GM12891 (cell line): ENCODE data around the gene CYP4A22. TPM values are rescaled to one million over a fixed set of nuclear protein-coding genes. Genes with fewer than 3 reads are reported as not detected.
"Not testable (repeated sequence)": the region's sequence is repeated elsewhere in the genome, so short reads cannot be mapped to it uniquely, and the experiment has no call there.

ENCODE experiments used
- DNase-seq: peaks from one replicate; pipeline ENCODE4 v3.0.0; 2011; ENCODE audit warnings: low spot score; ENCODE audit not compliant: insufficient read length
- FAIRE-seq: peaks from 2 replicates; lab custom pipeline; 2011; peaks lifted over from hg19 to GRCh38; lab: Jason Lieb, UNC
- PAX5 ChIP-seq: IDR thresholded peaks from 2 replicates; pipeline ENCODE4 v1.6.1; 2011; ENCODE audit warnings: low read length, moderate library complexity, mild to moderate bottlenecking; ENCODE audit not compliant: insufficient read depth, severe bottlenecking
- POLR2A ChIP-seq: IDR thresholded peaks from 2 replicates; pipeline ENCODE4 v1.6.1; 2011; ENCODE audit warnings: low read depth, low read length, control low read depth
- POLR2AphosphoS5 ChIP-seq: IDR thresholded peaks from 2 replicates; pipeline ENCODE4 v1.6.1; 2011; ENCODE audit warnings: low read depth, low read length, control low read depth
- POU2F2 ChIP-seq: IDR thresholded peaks from 2 replicates; pipeline ENCODE4 v1.6.1; 2011; ENCODE audit warnings: low read depth, mild to moderate bottlenecking, control low read depth, low read length, moderate library complexity
- SPI1 ChIP-seq: IDR thresholded peaks from 2 replicates; pipeline ENCODE4 v1.6.1; 2011; ENCODE audit warnings: low read depth, low read length, control low read depth
- TAF1 ChIP-seq: IDR thresholded peaks from 2 replicates; pipeline ENCODE4 v1.6.1; 2011; ENCODE audit warnings: low read depth, low read length, control low read depth
- polyA plus RNA-seq: library from polyadenylated mRNA; unstranded; fragments of >200 nt; gene quantifications from one replicate; pipeline ENCODE4 v1.2.1, GENCODE V29; 2012; ENCODE audit warnings: low read depth, missing spikeins, inconsistent platforms; ENCODE audit not compliant: missing spikeins

CYP4A22 gene
- not detected for polyA plus RNA-seq

- no peak for DNase-seq
- TF ChIP-seq SPI1 (no peak), POLR2AphosphoS5 (no peak), POU2F2 (no peak), TAF1 (no peak), PAX5 (no peak), POLR2A (no peak)
- FAIRE-seq: no peak
These were observed at the start of gene CYP4A22 for GRCh38 chr1:47137198-47137597. TSS of gene CYP4A22 (plus strand) at chr1:47137441. CDS start at chr1:47137486, 45 bp downstream.

- peak; percentile 9 for FAIRE-seq
- DNase-seq: not testable (repeated sequence)
These were observed 47.9 kb upstream of the CYP4A22 start for GRCh38 chr1:47089356-47089755.

GRCh38 chr1:47091476-47091875 is 45.8 kb upstream of the CYP4A22 start:
- peak; percentile 88 for FAIRE-seq
- not testable (repeated sequence) for DNase-seq

DNA sequence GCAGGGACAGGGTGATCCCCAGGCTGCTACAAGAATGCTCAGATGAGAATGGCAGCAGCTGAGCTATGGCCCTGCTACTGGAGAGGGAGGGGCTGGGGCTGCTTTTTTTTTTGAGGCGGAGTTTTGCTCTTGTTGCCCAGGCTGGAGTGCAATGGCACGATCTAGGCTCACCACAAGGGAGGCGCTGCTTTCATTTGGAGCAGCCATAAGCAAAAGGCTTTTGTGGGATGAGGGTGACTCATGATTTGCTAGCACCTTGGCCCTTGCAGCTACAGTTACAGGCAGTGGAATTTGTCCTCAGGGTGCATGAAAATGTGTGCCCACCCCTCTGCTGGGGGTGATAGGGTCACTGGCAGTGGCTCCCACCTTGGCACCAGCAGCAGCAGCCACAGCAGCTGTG is 32.4 kb upstream of the CYP4A22 start:
- DNase-seq (no peak), FAIRE-seq (no peak)
- TF ChIP-seq POLR2A (no peak), TAF1 (no peak), POU2F2 (no peak), POLR2AphosphoS5 (no peak), SPI1 (no peak), PAX5 (no peak)

- no peak for TF ChIP-seq PAX5
- TF ChIP-seq SPI1: no peak
- no peak for TF ChIP-seq TAF1
- TF ChIP-seq POLR2AphosphoS5: no peak
- no peak for TF ChIP-seq POLR2A
- TF ChIP-seq POU2F2: no peak
- no peak for DNase-seq
- FAIRE-seq: no peak
These were observed 30.4 kb upstream of the CYP4A22 start for GRCh38 chr1:47106792-47107191.

GRCh38 chr1:47107851-47108574 is 29.2 kb upstream of the CYP4A22 start:
- peak; percentile 90 for FAIRE-seq
- not testable (repeated sequence) for DNase-seq

- FAIRE-seq, DNase-seq: not testable (repeated sequence)
These were observed 27.8 kb upstream of the CYP4A22 start for GRCh38 chr1:47109482-47109881.

GRCh38 chr1:47113178-47113577 is 24.1 kb upstream of the CYP4A22 start:
- TF ChIP-seq POLR2AphosphoS5 (no peak), PAX5 (no peak), TAF1 (no peak), SPI1 (no peak), POLR2A (no peak), POU2F2 (no peak)
- FAIRE-seq (no peak), DNase-seq (no peak)

DNA sequence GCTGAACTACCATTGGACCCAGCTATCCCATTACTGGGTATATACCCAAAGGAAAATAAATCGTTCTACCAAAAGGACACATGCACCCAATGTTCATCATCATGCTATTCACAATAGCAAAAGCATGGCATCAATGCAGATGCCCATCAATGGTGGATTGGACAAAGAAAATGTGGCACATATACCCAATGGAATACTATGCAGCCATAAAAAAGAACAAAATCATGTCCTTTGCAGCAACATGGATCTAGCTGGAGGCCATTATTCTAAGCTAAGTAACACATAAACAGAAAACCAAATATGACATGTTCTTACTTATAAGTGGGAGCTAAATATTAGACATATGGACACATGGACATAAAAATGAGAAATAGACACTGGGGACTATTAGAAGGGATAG is 16.2 kb upstream of the CYP4A22 start:
- DNase-seq, FAIRE-seq: not testable (repeated sequence)

GRCh38 chr1:47124834-47125233 is 12.4 kb upstream of the CYP4A22 start:
- FAIRE-seq, DNase-seq: not testable (repeated sequence)

GRCh38 chr1:47126997-47127396 is 10.2 kb upstream of the CYP4A22 start:
- not testable (repeated sequence) for DNase-seq, FAIRE-seq

DNA sequence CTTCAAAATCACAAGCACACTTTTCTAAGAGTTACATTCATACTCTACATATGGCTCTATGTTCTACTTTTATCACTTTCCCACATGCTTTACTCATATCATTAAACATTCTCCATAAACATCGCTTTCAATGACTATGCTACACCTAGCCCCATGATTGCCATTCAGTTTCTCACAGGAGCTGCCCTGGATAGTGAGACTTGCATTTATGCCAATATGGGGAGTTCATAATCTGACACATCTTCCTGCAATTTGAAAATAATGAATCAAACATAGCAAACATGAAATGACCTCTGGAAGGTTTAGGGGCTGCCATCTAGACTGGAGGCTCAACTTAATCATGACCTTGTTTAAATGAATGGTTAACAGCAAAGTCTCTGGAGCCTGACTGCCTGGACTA is 9.0 kb upstream of the CYP4A22 start:
- DNase-seq (no peak), FAIRE-seq (no peak)
- no peak for TF ChIP-seq POLR2AphosphoS5

DNA sequence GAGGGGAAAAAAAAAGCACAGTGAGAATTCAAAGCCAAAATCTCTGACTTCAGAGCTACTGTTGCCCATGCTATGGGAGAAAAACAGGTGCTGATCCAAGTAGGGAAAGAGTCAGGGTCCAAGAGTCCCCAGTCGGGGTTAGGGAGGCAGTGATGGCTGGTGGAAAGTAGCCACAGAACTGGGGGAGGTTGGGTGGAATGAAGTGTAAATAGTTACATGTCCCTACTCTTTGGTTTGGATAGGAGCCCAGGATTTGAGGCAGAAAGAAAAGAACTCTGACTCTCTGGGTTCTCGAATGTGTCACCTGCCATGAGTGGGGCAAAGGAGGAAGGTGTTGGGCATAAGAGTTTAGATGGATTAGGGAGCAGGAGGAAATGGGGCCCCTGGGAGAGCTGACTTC is 8.4 kb upstream of the CYP4A22 start:
- DNase-seq, FAIRE-seq: not testable (repeated sequence)

DNA sequence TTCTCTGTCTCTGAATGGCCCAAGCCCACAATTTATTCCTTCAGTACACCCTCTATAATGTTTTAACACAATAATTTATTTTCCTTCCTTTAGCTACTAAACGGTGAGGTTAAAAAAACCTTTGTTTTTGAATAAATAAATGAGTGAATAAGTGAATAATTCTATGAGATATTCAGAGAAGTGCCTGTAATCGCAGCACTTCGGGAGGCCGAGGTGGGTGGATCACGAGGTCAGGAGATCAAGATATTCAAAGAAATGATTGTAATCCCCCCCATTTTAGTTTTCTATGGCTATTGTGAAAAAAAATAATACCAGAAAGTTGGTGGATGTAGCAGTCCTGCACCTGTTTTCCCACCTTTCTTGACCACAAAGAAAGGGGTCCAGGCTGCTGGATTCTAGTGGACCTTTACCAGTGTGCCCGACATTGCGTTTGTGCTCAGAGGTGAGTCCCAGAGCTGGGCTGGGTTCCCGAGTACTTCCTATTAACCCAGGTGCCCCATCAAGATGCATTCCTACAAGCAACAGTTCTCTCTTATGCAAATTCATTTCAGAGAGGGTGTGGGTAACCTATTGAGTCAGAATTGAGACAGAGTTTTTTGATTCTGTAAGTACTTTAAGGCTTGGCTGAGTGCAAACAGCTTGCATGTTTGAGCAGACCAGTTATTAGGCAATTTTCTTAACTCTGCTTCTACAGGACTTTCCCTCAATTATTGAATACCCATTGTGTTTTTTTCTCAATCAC is 7.6 kb upstream of the CYP4A22 start:
- FAIRE-seq, DNase-seq: not testable (repeated sequence)

GRCh38 chr1:47132665-47133064 is 4.6 kb upstream of the CYP4A22 start:
- DNase-seq, FAIRE-seq: not testable (repeated sequence)
